ENCODE data around the gene CENPL. TPM values are rescaled to one million over a fixed set of nuclear protein-coding genes. Genes with fewer than 3 reads are reported as not detected.
"Not testable (repeated sequence)": the region's sequence is repeated elsewhere in the genome, so short reads cannot be mapped to it uniquely, and the experiment has no call there.

Gene CENPL
- polyA plus RNA-seq, 4 donors, result 1.1 to 6.9 (median 4.0) TPM

- Histone ChIP-seq H3K27ac (ENCODE audit: low read depth in 1 of 3, low read length in 2 of 3) (no peak overlapping the region), H3K9me3 (ENCODE audit: control insufficient read depth in 2 of 2, insufficient read depth in 1 of 2, low read depth in 1 of 2, low read length in 1 of 2) (no peaks in the 10 kb centered on the region), H3K36me3 (ENCODE audit: control insufficient read depth in 3 of 3, insufficient read depth in 2 of 3, low read depth in 1 of 3, low read length in 3 of 3) (peaks cover 8 to 39% (median 16%) of the 10 kb centered on the region in 3 donors), H3K27me3 (ENCODE audit: control insufficient read depth in 3 of 3, insufficient read depth in 3 of 3, low read length in 3 of 3) (no peaks in the 10 kb centered on the region), H3K4me1 (ENCODE audit: control insufficient read depth in 3 of 3, insufficient read depth in 2 of 3, low read depth in 1 of 3, low read length in 2 of 3) (peaks cover 0 to 6% (median 5%) of the 10 kb centered on the region in 3 donors), H3K4me3 (ENCODE audit: low read depth in 1 of 3, low read length in 3 of 3) (no peak overlapping the region)
- no peak for DNase-seq
- 86 to 98% (median 93%) methylated on average over 7 of the region's 7 CpGs for WGBS, 3 donors
- no peak for FAIRE-seq
These were observed 37.1 kb upstream of the CENPL start for GRCh38 chr1:173861731-173862145.

GRCh38 chr1:173860065-173860464 lies 35.4 kb upstream of the CENPL start:
- WGBS, 3 donors, result 90 to 97% (median 90%) methylated on average over 1 of the region's 1 CpG
- Histone ChIP-seq H3K27me3 (ENCODE audit: control insufficient read depth in 3 of 3, insufficient read depth in 3 of 3, low read length in 3 of 3) (no peaks in the 10 kb centered on the region), H3K36me3 (ENCODE audit: control insufficient read depth in 3 of 3, insufficient read depth in 2 of 3, low read depth in 1 of 3, low read length in 3 of 3) (peaks cover 11 to 46% (median 12%) of the 10 kb centered on the region in 3 donors), H3K4me1 (ENCODE audit: control insufficient read depth in 3 of 3, insufficient read depth in 2 of 3, low read depth in 1 of 3, low read length in 2 of 3) (no peaks in the 10 kb centered on the region), H3K9me3 (ENCODE audit: control insufficient read depth in 2 of 2, insufficient read depth in 1 of 2, low read depth in 1 of 2, low read length in 1 of 2) (no peaks in the 10 kb centered on the region), H3K4me3 (ENCODE audit: low read depth in 1 of 3, low read length in 3 of 3) (no peak overlapping the region), H3K27ac (ENCODE audit: low read depth in 1 of 3, low read length in 2 of 3) (no peak overlapping the region)
- DNase-seq (no peak), FAIRE-seq (no peak)

DNA sequence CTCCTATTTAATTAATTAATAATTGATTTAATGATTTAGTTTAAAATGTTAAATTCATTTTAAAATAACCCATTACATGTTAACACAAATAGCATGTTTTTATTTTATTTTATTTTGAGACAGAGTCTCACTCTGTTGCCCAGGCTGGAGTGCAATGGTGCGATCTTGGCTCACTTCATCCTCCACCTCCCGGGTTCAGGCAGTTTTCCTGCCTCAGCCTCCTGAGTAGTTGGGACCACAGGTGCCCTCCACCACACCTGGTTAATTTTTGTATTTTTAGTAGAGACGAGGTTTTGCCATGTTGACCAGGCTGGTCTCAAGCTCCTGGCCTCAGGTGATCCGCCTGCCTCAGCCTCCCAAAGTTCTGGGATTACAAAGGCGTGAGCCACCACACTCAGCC lies 34.9 kb upstream of the CENPL start:
- H3K36me3 ChIP-seq (ENCODE audit: control insufficient read depth in 3 of 3, insufficient read depth in 2 of 3, low read depth in 1 of 3, low read length in 3 of 3), result peaks cover 10 to 44% (median 11%) of the 10 kb centered on the region in 3 donors

DNA sequence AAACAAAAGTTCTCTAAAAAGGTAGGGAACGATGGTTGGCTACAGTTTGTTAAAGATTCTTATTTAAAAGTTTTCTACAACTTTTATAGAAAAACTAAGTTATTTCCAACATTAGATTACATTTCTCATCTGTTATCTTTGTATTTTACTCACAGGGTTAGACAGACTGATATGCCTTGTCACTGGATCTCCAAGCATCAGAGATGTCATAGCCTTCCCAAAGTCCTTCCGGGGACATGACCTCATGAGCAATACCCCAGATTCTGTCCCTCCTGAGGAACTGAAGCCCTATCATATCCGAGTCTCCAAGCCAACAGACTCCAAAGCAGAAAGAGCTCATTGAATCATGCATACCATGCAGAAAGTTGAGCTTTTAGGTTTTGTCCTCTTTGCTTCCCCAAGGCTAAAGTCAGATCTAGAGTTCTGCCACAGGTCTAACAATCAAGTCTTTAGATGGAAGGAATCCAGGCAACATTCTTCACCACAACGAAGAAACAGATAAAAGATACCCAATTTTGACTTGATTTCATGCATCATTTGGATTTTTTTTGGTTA lies 32.8 kb upstream of the CENPL start:
- Histone ChIP-seq H3K27me3 (ENCODE audit: control insufficient read depth in 3 of 3, insufficient read depth in 3 of 3, low read length in 3 of 3) (no peaks in the 10 kb centered on the region), H3K4me1 (ENCODE audit: control insufficient read depth in 3 of 3, insufficient read depth in 2 of 3, low read depth in 1 of 3, low read length in 2 of 3) (peaks cover 0 to 4% (median 0%) of the 10 kb centered on the region in 3 donors), H3K4me3 (ENCODE audit: low read depth in 1 of 3, low read length in 3 of 3) (no peak overlapping the region), H3K9me3 (ENCODE audit: control insufficient read depth in 2 of 2, insufficient read depth in 1 of 2, low read depth in 1 of 2, low read length in 1 of 2) (no peaks in the 10 kb centered on the region), H3K36me3 (ENCODE audit: control insufficient read depth in 3 of 3, insufficient read depth in 2 of 3, low read depth in 1 of 3, low read length in 3 of 3) (peaks cover 0 to 38% (median 12%) of the 10 kb centered on the region in 3 donors), H3K27ac (ENCODE audit: low read depth in 1 of 3, low read length in 2 of 3) (no peak overlapping the region)
- no peak for DNase-seq
- FAIRE-seq, result no peak
- 90 to 93% (median 91%) methylated on average over 4 of the region's 4 CpGs for WGBS, 3 donors

More for the DNA sequence above, 34.9 kb upstream of the CENPL start:
- not testable (repeated sequence) for FAIRE-seq; H3K4me1 ChIP-seq (ENCODE audit: control insufficient read depth in 3 of 3, insufficient read depth in 2 of 3, low read depth in 1 of 3, low read length in 2 of 3); H3K4me3 ChIP-seq (ENCODE audit: low read depth in 1 of 3, low read length in 3 of 3); H3K27me3 ChIP-seq (ENCODE audit: control insufficient read depth in 3 of 3, insufficient read depth in 3 of 3, low read length in 3 of 3); H3K27ac ChIP-seq (ENCODE audit: low read depth in 1 of 3, low read length in 2 of 3); H3K9me3 ChIP-seq (ENCODE audit: control insufficient read depth in 2 of 2, insufficient read depth in 1 of 2, low read depth in 1 of 2, low read length in 1 of 2); DNase-seq
- 92 to 100% (median 97%) methylated on average over 5 of the region's 5 CpGs for WGBS, 3 donors

GRCh38 chr1:173856903-173857302 lies 32.2 kb upstream of the CENPL start:
- no peaks in the 10 kb centered on the region for H3K27me3 ChIP-seq (ENCODE audit: control insufficient read depth in 3 of 3, insufficient read depth in 3 of 3, low read length in 3 of 3)
- 95 to 99% (median 97%) methylated on average over 2 of the region's 2 CpGs for WGBS, 3 donors
- FAIRE-seq (no peak), DNase-seq (no peak)
- H3K27ac ChIP-seq (ENCODE audit: low read depth in 1 of 3, low read length in 2 of 3), result no peak overlapping the region
- peaks cover 0 to 4% (median 0%) of the 10 kb centered on the region in 3 donors for H3K4me1 ChIP-seq (ENCODE audit: control insufficient read depth in 3 of 3, insufficient read depth in 2 of 3, low read depth in 1 of 3, low read length in 2 of 3)
- peaks cover 0 to 36% (median 11%) of the 10 kb centered on the region in 3 donors for H3K36me3 ChIP-seq (ENCODE audit: control insufficient read depth in 3 of 3, insufficient read depth in 2 of 3, low read depth in 1 of 3, low read length in 3 of 3)
- no peak overlapping the region for H3K4me3 ChIP-seq (ENCODE audit: low read depth in 1 of 3, low read length in 3 of 3)
- no peaks in the 10 kb centered on the region for H3K9me3 ChIP-seq (ENCODE audit: control insufficient read depth in 2 of 2, insufficient read depth in 1 of 2, low read depth in 1 of 2, low read length in 1 of 2)

DNA sequence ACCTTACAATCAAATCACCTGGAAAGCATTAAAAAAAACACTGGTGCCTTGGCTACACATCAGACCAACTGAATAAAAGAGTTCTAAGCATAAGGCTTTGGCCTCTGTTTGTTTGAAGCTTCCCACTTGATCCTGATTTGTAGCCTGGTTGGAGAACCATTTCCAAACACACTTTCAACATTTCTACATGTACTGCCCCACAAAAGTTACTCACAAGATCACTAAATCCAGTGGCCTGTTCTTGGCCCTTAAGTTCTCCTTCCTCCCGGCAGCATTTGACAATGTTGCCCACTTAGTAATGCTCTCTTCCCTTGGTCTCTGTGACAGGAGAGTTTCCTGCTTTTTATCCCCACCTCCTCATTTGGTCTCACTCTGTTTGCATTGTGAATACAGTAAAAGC lies 31.3 kb upstream of the CENPL start:
- Histone ChIP-seq H3K4me1 (ENCODE audit: control insufficient read depth in 3 of 3, insufficient read depth in 2 of 3, low read depth in 1 of 3, low read length in 2 of 3) (peaks cover 0 to 4% (median 0%) of the 10 kb centered on the region in 3 donors), H3K27ac (ENCODE audit: low read depth in 1 of 3, low read length in 2 of 3) (no peak overlapping the region), H3K9me3 (ENCODE audit: control insufficient read depth in 2 of 2, insufficient read depth in 1 of 2, low read depth in 1 of 2, low read length in 1 of 2) (no peaks in the 10 kb centered on the region), H3K4me3 (ENCODE audit: low read depth in 1 of 3, low read length in 3 of 3) (no peak overlapping the region), H3K27me3 (ENCODE audit: control insufficient read depth in 3 of 3, insufficient read depth in 3 of 3, low read length in 3 of 3) (no peaks in the 10 kb centered on the region), H3K36me3 (ENCODE audit: control insufficient read depth in 3 of 3, insufficient read depth in 2 of 3, low read depth in 1 of 3, low read length in 3 of 3) (peaks cover 2 to 32% (median 11%) of the 10 kb centered on the region in 3 donors)
- FAIRE-seq, result no peak
- DNase-seq, result no peak
- WGBS, 3 donors, result 75 to 100% (median 90%) methylated on average over 1 of the region's 1 CpG

- no peaks in the 10 kb centered on the region for H3K27me3 ChIP-seq (ENCODE audit: control insufficient read depth in 3 of 3, insufficient read depth in 3 of 3, low read length in 3 of 3)
- DNase-seq, result peak in 1 of 2 donors; percentile 26
- 74 to 79% (median 78%) methylated on average over 5 of the region's 5 CpGs for WGBS, 3 donors
- peak overlapping the region in 2 of 3 donors; percentile 15 to 77 for H3K27ac ChIP-seq (ENCODE audit: low read depth in 1 of 3, low read length in 2 of 3)
- peaks cover 2 to 23% (median 11%) of the 10 kb centered on the region in 3 donors for H3K36me3 ChIP-seq (ENCODE audit: control insufficient read depth in 3 of 3, insufficient read depth in 2 of 3, low read depth in 1 of 3, low read length in 3 of 3)
- no peak overlapping the region for H3K4me3 ChIP-seq (ENCODE audit: low read depth in 1 of 3, low read length in 3 of 3)
- H3K9me3 ChIP-seq (ENCODE audit: control insufficient read depth in 2 of 2, insufficient read depth in 1 of 2, low read depth in 1 of 2, low read length in 1 of 2), result no peaks in the 10 kb centered on the region
- no peak for FAIRE-seq
- peaks cover 0 to 4% (median 0%) of the 10 kb centered on the region in 3 donors for H3K4me1 ChIP-seq (ENCODE audit: control insufficient read depth in 3 of 3, insufficient read depth in 2 of 3, low read depth in 1 of 3, low read length in 2 of 3)
These were observed 28.4 kb upstream of the CENPL start for GRCh38 chr1:173853074-173853473.

- Histone ChIP-seq H3K4me3 (ENCODE audit: low read depth in 1 of 3, low read length in 3 of 3) (no peak overlapping the region), H3K4me1 (ENCODE audit: control insufficient read depth in 3 of 3, insufficient read depth in 2 of 3, low read depth in 1 of 3, low read length in 2 of 3) (peaks cover 0 to 4% (median 0%) of the 10 kb centered on the region in 3 donors), H3K27me3 (ENCODE audit: control insufficient read depth in 3 of 3, insufficient read depth in 3 of 3, low read length in 3 of 3) (no peaks in the 10 kb centered on the region), H3K36me3 (ENCODE audit: control insufficient read depth in 3 of 3, insufficient read depth in 2 of 3, low read depth in 1 of 3, low read length in 3 of 3) (peaks cover 2 to 23% (median 9%) of the 10 kb centered on the region in 3 donors), H3K9me3 (ENCODE audit: control insufficient read depth in 2 of 2, insufficient read depth in 1 of 2, low read depth in 1 of 2, low read length in 1 of 2) (no peaks in the 10 kb centered on the region), H3K27ac (ENCODE audit: low read depth in 1 of 3, low read length in 2 of 3) (no peak overlapping the region)
- WGBS, 3 donors, result 82 to 91% (median 90%) methylated on average over 4 of the region's 4 CpGs
- DNase-seq, result no peak
- no peak for FAIRE-seq
These were observed 27.4 kb upstream of the CENPL start for GRCh38 chr1:173852105-173852504.

DNA sequence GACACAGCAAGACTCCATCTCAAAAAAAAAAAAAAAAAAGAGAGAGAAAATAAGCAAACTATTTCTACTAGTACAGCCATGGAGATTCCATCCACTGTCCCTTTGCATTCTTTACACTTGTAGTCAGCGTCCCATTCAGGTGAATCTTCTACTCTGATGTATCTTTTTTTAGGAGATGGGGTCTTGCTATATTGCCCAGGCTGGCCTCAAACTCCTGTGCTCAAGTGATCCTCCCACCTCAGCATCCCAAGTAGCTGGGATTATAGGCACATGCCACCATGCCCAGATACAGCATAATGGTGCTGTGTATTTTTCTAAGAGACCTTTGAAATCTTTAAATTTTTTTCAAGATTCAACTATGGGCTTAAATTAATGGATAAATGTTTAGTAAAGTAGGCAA lies 8.1 kb upstream of the CENPL start:
- Histone ChIP-seq H3K4me1 (ENCODE audit: control insufficient read depth in 3 of 3, insufficient read depth in 2 of 3, low read depth in 1 of 3, low read length in 2 of 3) (no peaks in the 10 kb centered on the region), H3K9me3 (ENCODE audit: control insufficient read depth in 2 of 2, insufficient read depth in 1 of 2, low read depth in 1 of 2, low read length in 1 of 2) (no peaks in the 10 kb centered on the region), H3K4me3 (ENCODE audit: low read depth in 1 of 3, low read length in 3 of 3) (no peak overlapping the region), H3K27ac (ENCODE audit: low read depth in 1 of 3, low read length in 2 of 3) (no peak overlapping the region), H3K36me3 (ENCODE audit: control insufficient read depth in 3 of 3, insufficient read depth in 2 of 3, low read depth in 1 of 3, low read length in 3 of 3) (peaks cover 3 to 29% (median 7%) of the 10 kb centered on the region in 3 donors), H3K27me3 (ENCODE audit: control insufficient read depth in 3 of 3, insufficient read depth in 3 of 3, low read length in 3 of 3) (no peaks in the 10 kb centered on the region)
- DNase-seq, result no peak
- 94 to 100% (median 98%) methylated on average over 1 of the region's 1 CpG for WGBS, 3 donors
- FAIRE-seq, result no peak
